ENCODE data around the gene ADAMTS1. TPM values are rescaled to one million over a fixed set of nuclear protein-coding genes. Genes with fewer than 3 reads are reported as not detected.

ADAMTS1 gene
- total RNA-seq, 1 donor from 2014 or later = 67.5 TPM

- H3K9me3 Mint-ChIP-seq (ENCODE audit: unreplicated experiment) = no peaks in the 10 kb centered on the region
- no peaks in the 10 kb centered on the region for H3K4me1 Mint-ChIP-seq (ENCODE audit: unreplicated experiment)
- H3K36me3 Mint-ChIP-seq (ENCODE audit: low read depth, unreplicated experiment) = no peaks in the 10 kb centered on the region
- TF ChIP-seq CTCF (IDR thresholded peaks at IDR 0.05; ENCODE audit: unreplicated experiment) = no peak
- H3K27ac Mint-ChIP-seq (ENCODE audit: unreplicated experiment) = no peak overlapping the region
- H3K4me3 Mint-ChIP-seq (ENCODE audit: unreplicated experiment) = no peak overlapping the region
- DNase-seq (ENCODE audit: low spot score) = no peak
- H3K27me3 Mint-ChIP-seq (ENCODE audit: unreplicated experiment) = no peaks in the 10 kb centered on the region
Measured at GRCh38 chr21:26788790-26789189, 56.4 kb downstream of the ADAMTS1 start.

Other genes starting within 250 kb of the ADAMTS1 start
- 0.33 TPM for gene ADAMTS5, start 121.7 kb upstream of the ADAMTS1 start, total RNA-seq (ENCODE audit: unreplicated experiment)

Data from endothelial cell (in vitro differentiated cells).